GM18870 (cell line): Measurements from ENCODE around the gene LRRTM4.
"Not testable (repeated sequence)": the region's sequence is repeated elsewhere in the genome, so short reads cannot be mapped to it uniquely, and the experiment has no call there.

ENCODE experiments used
- ATAC-seq: cut with Tn5 transposase; IDR thresholded peaks from one replicate; pipeline ENCODE4 v1.9.1; 2021; ENCODE audit warnings: moderate library complexity; ENCODE audit not compliant: unreplicated experiment

LRRTM4 gene

DNA sequence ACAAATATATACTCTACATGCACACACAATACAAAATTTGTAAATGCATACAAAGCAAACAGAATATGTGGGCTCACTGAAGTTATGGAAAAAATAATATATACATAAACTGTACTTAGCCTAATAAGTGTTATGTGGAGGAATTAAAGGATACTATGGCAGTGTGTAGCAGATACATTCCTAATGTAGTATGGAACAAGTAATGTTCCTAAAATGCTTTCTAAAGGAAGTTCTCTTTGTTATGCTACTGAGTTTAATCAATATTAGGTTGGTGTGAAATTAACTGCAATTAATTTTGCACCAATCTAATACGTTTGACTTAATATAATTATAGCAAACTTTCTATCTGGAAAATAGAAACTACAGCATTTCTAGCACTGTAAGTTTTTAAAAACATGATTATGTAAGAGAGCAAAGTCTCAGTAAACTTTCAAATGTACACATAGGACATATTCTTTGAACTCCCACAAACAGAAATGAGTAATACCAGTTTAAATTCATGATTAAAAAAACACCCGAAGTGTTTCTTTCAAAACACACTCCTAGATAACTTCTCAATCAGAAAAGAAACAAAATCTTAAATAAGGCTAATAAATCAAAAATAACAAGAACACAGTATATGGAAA, 331.3 kb downstream of the LRRTM4 start:
- no peak for ATAC-seq

DNA sequence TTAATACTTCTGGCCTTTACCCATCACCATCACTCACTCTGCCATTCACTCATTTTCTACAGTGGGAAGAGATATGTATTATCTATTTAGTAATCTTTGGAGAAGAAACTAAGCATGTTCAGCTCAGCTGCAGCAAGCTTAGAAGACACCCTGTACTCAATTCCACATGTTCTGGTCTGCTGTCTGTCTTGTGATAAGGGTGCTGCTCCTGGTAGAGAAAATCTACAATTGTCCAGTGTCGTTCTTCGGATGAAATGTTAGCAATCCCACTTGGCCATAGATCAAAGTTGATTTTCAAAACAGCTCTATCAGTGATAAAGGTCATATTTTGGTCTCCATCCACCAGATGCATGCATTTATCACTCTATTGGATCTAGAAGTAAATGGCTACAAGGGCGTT, 337.1 kb downstream of the LRRTM4 start:
- ATAC-seq: no peak

DNA sequence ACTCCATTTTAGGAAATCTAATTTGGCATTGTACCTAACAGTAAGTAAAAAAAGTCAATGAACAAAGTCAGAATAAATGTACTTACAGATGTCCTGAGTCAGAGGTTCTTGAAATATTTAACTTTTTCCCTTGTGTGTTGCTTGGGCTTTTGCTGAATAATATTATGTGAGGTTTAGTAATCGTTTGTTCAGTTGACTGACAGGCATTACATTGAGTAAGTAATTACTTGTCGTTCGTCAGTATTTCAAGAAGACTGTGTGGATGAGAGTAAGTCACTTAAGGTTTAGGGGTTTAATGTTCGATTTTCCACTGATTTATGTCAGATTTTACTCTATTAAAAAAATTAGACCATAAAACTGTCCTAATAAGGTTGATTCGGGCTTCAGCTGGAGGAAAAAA, 342.9 kb downstream of the LRRTM4 start:
- ATAC-seq: no peak

DNA sequence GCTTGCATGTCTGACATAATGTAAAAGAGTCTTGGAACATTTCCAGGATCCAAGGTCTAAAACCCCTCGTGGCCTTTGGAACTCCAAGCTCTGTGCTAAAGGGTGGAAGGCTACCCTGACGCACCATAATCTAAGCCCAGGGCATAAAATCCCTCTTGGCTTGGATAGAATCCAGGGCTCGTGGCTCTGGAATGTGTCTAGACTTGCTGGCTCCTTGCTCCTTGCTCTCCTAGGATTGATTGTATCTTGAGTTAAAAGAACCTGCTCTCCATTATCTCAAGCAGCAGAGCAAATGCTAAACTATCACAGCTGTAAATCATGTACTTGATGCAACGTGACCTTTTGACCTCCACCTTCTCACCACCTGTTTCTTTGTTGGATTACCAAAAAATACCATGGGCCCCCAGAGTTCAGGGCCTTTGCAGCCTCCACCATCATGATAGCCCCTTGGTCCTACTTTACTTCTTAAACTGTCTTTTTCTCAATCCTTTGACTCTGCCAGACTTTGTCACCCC, 346.9 kb downstream of the LRRTM4 start:
- ATAC-seq: not testable (repeated sequence)

DNA sequence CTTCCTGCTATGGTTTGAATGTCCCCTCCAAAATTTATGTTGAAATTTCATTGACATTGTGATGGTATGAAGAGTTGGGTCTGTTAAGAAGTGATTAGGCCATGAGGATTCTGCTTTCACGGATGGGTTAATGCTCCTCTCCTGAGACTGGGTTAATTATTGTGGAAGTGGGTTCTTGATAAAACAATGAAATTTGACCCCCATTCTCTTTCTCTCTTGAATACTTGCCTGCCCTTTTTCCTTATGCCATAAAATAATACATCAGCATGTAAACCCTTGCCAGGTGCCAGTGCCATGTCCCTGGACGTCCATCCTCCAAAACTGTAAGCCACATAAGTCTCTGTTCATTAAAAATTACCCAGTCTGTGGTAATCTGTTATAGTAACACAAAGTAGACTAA, 352.8 kb downstream of the LRRTM4 start:
- no peak for ATAC-seq

DNA sequence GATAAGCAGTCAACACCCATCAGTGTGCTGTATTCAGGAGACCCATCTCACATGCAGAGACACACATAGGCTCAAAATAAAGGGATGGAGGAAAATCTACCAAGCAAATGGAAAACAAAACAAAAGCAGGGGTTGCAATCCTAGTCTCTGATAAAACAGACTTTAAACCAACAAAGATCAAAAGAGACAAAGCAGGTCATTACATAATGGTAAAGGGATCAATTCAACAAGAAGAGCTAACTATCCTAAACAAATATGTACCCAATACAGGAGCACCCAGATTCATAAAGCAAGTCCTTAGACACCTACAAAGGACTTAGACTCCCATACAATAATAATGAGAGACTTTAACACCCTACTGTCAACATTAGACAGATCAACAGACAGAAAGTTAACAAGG, 358.2 kb downstream of the LRRTM4 start:
- not testable (repeated sequence) for ATAC-seq

DNA sequence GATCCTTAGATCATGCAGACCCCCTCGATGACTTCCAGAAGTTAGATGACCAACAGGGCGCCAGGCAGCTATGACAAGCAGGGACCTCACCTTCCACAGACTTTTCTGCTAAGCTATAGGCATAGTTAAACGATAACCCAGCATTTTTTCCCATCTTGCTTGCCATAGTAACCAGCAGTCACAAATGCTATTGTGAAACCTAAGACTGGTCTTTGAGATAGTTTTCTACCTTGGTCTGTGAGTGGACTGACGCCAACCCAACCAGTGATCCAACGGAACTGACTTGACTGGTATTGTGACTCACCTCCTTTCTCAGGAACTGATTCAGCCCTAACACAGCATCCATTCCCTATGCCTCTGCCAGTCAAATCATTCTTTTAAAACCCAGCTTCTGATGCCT, 361.2 kb downstream of the LRRTM4 start:
- ATAC-seq: no peak

DNA sequence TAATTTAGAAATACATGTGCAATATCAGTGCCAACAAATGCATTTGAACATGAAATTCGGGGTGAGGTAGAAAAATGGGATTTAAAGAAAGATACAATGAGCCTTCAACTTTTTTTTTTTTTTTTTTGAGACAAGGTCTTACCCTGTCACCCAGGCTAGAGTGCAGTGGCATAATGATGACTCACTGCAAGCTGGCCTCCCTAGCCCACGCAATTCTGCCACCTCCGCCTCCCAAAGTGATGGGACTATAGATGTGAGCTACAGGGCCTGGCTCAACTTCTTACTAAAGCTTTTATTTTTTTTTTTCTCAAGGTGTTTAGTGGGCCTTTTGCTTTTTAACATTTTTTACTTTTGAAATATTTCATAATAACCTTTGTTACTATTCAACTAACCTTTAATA, 365.6 kb downstream of the LRRTM4 start:
- ATAC-seq: no peak

DNA sequence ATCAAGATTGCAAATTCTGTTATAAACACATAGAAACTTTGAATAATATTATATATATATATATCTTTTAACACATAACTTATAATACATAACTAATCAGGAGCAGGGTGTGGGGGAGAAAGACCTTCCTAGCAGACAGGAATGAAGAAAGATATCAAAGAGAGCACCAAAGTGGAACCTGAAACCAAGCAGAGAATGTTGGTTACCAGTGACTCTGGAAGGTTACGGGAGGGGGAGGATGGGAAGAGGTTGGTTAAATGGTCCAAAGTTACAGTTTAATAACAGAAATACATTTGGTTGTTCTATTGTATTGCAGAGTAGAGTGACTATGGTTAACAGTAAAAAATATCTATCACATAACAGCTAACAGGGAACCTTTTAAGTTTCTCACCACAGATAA, 366.7 kb downstream of the LRRTM4 start:
- no peak for ATAC-seq

DNA sequence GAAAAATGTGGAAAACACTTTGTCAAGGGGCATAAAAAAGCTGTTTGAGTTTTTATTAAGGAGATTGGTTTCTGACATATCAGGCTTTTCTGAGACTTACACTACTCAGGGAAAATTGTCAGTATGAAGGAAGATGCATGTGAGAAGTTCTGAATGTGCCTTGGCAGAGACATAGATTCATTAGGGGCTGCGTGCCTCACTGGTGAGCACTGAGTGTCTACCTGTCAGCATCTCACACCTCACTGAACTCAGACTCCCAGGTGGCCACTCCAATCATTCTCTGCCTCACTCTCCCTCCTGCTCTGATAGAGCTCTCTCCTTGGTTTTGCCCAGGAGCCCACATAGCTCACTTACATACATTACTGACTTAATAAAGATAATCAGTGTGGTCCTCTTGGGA, 372.6 kb downstream of the LRRTM4 start:
- no peak for ATAC-seq

DNA sequence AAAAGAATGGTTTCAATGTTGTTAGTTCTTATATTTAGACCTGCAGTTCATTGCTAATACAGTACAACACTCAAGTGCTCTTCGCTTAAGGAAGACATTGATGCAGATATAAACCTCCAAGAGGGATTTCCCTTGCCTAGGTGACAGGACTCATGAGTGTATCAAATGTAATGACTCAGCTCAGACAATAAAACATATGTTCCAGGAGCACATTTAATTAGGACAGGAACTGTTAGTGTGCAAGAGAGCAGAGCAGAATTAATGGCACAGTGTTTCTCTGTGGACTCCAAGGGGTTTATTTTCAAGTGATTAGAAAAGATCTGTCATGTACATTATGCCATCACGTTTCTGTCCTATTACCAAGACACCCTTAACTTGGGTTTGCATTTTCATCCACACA, 375.0 kb downstream of the LRRTM4 start:
- no peak for ATAC-seq

DNA sequence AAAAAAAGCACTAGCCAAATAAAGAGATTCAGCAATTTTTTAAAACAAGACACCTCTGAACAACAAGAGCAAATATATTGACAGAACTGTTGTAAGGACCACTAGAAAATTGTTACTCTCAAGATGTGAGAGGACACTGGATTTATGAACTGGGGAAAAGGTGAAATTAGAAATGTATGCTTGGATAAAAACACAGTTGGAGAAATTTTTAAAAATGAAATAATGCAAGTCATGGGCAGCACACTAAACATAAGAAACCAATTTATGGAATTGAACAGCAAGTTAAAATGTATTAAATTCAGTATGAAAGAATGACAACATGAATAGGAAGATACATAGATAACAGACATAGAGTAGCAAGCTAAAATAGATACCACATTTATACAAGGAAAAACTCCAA, 377.4 kb downstream of the LRRTM4 start:
- no peak for ATAC-seq

DNA sequence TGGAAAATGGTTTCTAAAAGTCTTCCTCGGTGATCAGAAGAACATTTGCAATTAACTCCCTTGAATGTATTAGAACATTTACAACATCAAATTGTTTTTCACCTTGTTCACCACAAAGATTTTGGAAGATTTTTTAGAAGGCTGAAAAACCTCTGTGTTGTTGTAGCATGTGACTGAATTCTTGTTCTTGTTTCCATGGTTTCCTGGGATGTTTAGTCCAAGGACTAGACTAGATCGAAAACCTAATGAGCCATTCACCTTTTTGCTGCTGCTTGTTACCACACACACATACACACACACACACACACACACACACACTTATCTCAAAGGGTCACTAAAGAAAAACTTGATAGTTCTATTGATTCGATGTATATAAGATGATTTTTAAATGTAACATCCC, 380.0 kb downstream of the LRRTM4 start:
- ATAC-seq: no peak

DNA sequence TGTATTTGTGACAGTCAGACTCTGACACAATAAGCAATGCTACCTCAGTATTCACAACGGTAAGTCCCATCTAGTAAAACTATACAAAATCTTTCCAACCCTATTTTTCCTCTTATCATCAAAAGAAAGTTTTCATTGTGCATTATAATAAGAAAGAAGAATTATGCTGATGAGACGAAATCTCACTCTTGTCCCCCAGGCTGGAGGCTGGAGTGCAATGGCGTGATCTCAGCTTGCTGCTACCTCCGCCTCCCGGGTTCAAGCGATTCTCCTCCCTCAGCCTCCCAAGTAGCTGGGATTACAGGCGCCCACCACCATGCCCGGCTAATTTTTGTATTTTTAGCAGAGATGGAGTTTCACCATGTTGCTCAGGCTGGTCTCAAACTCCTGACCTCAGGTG, 393.7 kb downstream of the LRRTM4 start:
- ATAC-seq: not testable (repeated sequence)

DNA sequence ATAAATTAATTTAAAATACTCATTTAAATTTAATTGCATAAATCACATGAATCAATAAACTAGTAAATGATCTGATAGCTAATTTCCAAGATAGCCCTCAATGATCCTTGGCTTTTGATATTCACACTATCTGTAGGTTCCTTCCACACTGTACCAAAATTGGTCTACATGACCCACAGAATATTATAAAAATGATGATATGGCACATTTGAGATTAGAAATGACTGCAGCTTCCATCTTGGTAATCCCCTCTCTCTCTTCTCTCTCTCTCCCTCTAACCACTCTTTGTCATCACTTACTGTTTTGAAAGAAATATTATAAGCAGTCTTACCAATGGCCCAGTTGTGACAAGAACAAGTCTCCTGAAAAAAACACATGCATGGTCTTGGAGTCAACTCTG, 394.8 kb downstream of the LRRTM4 start:
- ATAC-seq: no peak

DNA sequence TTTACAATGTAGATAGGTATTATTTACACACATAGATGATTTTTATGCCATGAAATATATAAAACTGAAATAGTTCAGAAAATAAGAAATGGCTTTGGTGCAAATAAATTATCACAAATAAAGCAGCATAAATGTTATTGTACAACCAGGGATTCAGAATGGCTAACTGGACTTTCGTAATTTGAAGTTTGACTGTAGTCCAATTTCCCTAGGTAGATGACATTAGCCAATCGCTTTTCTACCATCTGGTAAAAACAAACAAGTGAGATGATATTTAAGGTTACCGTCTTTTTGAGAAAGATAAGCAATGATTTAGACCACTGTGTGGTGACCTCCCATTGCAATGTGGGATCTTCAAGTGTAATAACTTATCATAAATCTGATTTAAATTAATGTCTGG, 400.7 kb downstream of the LRRTM4 start:
- ATAC-seq: no peak

DNA sequence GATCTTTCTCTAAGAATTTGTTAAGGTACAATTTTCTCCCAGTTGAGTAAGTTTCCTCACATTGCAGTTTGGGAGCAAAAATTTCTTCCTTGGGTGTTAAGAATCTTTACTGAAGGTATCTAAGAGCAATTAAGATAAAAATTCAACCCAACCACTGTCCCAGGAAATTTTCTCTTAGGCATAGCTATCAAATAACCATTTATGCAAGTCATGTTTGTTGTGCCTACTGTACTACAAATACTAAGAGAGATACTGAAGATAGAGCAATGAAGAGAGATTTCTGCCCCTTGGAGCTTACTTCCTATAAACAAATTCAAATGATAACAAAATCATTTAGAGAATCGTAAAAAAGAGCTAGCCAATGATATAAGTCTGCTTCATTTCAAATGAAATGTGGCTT, 402.8 kb downstream of the LRRTM4 start:
- ATAC-seq: no peak

DNA sequence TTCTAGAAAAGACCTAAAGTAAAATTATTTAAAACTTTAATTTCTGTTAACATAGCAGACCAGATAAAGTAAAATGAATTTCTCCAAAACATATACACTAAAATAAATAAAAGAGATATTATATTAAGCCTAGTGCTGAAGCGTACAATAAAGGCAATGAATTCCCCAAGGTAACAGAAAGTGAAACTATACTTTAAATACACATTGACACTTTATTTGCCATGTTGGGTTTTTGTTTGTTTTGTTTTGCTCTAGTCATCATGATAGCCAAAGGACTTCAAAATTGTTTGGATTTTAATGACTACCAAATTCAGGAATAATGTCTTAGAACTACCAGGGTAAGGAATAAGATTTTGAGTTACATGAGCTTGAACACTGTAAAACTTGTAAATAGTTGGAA, 413.3 kb downstream of the LRRTM4 start:
- no peak for ATAC-seq

DNA sequence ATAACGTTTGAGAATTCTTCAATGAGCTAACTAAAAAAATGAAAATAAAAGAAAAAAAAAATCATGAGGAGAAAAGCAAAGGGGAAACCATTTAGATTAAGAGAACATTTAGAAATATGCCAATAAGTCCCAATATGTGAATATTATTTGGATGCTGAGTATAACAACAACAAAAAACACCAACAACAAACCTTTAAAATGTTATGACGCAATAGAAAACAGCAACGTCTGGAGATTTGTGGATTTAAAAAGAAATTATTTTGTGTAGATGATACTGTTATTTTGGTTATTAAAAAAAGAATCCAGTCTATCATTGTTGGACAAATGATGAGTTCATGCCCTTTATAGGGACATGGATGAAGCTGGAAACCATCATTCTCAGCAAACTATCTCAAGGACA, 417.2 kb downstream of the LRRTM4 start:
- ATAC-seq: no peak

DNA sequence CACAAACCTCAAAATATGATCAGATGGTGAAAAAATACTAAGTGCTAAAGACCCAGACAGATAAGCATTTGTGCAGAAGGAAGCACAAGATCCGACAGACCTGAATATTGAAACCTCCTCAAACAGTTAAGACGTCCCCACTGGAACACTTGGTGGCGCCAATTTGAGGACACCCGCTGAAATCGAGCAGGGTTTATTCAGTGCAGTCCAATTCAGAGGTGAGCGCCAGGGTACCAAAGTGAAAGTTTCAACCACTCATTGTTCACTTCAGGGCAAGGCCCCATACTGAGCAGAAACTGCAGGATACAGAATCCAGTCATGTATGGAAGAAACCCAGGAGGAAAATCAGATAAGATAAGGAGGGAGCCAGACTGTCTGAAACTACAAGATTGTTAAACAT, 417.6 kb downstream of the LRRTM4 start:
- no peak for ATAC-seq

DNA sequence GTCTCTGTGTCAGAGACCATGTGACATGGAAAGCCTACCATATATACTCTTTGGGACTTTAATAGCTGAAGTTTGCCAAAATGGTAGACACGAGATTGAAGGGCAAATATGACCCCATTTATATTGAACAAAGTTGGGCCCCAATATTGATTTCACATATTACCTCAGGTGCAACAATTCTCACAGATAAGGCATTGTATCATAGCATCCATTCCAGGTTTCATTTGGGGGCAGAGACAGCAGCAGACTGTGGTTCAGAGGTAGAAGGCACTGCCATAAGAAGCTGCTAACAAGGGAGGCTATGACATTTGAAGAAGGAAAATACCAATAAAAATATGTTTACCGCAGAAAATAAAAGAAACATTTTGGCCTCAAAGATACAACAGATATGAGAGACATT, 419.2 kb downstream of the LRRTM4 start:
- no peak for ATAC-seq

DNA sequence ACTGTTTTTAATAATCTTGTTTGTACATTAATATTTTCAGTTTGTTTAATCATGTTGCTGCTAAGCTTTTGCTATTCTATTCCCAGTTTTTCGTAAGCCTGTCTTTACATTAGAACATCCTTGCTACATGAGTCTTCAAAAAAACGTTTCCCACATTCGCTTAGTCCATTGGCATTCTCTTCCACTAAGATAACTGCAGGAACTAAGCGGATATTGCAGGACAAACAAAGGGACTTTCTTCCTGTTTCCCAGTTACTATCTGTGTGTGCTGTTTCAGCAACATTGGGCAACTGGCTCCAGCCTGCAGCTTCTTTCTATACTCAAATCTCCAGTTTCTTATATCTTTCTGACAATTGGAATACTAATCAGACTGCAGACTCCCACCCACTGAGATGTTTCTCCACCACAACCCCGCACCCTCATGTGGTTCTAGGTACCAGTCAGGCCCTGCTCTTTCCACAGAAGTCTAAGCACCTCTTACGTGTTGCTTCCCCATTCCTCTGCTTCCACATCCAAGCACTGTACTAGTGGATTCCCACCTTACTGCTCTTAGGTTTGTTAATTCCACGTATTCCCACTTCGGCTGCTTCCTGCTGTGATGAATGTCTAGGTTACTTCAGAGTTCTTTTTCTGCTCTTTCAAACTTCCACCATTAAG, 420.3 kb downstream of the LRRTM4 start:
- ATAC-seq: no peak

DNA sequence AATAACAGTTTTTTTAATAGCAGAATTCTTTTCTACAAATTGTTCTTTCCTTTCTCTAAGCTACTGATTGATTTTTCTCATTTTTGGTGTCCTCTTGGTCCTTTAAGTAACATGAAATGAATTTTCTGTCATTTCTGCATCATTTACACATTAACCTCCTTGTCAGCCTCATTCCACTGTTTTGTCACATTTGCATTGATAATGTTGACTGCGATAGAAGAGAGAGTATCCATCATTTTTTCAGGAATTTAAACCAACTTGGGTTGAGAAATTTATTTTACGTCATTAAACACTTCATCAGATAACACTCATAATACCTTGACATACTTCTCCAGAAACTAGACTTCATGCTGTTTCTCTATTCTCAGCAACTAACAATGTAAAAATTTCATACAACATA, 422.2 kb downstream of the LRRTM4 start:
- ATAC-seq: no peak
